HuH-7.5 (cell line): ENCODE data around the gene DPPA5.
"Not testable (repeated sequence)": the region's sequence is repeated elsewhere in the genome, so short reads cannot be mapped to it uniquely, and the experiment has no call there.

Experiments used
- DNase-seq: peaks from one replicate; pipeline ENCODE4 v3.0.0; 2011; ENCODE audit warnings: low spot score

DPPA5 gene

DNA sequence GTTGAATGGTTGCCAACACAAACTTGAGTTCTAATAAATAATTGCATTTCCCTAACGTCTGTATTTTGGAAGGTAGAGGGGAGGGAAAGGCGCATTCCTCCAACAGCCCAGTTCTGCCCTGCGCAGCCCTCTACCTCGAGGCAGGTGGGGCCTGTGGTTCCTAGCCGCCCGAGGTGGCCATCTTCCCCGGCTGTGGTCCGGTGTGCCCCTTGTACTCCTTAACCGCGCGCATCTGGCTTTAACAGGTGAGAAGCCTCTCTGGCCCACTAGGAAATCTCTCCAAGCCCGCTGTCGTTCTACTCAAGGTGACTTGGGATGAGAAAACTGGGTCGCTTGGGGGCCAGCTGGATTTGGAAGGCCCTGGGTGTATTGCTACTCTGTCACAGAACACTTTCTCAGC, 10.0 kb upstream of the DPPA5 start:
- DNase-seq = no peak

DNA sequence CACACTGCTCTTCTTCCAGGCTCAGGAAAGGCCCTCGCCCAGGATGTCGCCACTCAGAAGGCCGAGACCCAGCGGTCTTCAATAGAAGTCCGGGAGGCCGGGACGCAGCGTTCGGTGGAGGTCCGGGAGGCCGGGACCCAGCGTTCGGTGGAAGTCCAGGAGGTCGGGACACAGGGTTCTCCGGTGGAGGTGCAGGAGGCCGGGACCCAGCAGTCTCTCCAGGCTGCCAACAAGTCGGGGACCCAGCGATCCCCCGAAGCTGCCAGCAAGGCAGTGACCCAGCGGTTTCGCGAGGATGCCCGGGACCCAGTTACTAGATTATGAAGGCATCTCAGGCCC, 9.4 kb upstream of the DPPA5 start:
- DNase-seq = no peak

- no peak for DNase-seq
These were observed 8.9 kb upstream of the DPPA5 start for GRCh38 chr6:73362869-73363536.

DNA sequence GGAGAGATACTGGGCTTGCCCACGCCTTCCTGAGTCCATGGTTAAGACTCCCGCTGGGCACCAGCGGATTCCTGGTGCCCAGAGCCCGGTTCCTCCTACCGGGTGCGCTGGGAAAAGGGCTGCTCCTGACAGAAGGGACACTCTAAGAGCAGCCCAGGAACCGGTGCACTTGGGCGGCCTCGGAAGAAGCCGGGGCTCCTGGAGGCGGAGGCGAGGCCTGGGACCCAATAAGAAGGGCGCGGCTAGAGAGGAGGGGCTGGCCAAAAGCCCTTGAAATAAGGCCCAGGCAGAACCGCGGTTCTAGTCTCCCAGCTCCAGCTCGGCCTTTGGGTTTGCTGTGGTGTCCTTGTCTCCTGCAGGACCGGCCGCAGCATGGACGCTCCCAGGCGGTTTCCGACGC, 8.3 kb upstream of the DPPA5 start, which contains the start of gene KHDC3L:
TSS of gene KHDC3L (plus strand) at position 301 of the 400 bp plus-strand sequence. CDS start at position 373, 72 bp downstream.
- DNase-seq = no peak

GRCh38 chr6:73349311-73349710, 4.8 kb downstream of the DPPA5 start:
- DNase-seq = no peak

DNA sequence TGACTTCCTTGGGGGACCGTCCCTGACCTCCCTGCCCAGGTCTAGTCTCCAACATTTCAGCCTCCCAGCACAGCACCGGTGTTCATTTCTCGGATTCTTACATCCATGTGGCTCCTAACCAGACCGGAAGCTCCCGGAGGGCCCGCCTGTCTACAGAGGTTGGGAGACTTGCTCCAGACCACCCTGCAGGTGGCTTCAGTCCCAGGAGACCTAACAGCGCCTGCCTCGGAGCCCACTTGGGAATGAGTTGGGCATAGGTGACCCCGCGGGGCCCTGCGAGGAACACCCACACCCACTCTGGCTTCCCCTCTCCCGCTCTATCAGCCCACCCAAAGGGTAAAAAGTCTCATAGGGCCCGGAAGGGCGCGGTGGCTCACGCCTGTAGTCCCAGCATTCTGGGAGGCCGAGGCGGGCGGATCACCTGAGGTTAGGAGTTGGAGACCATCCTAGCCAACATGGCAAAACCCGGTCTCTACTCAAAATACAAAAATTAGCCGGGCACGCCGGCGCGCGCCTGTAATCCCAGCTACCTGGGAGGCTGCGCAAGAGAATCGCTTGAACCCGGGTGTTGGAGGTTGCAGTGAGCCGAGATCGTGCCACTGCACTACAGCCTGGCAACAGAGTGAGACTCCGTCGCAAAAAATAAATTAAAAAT, 5.4 kb downstream of the DPPA5 start:
- DNase-seq = no peak

DNA sequence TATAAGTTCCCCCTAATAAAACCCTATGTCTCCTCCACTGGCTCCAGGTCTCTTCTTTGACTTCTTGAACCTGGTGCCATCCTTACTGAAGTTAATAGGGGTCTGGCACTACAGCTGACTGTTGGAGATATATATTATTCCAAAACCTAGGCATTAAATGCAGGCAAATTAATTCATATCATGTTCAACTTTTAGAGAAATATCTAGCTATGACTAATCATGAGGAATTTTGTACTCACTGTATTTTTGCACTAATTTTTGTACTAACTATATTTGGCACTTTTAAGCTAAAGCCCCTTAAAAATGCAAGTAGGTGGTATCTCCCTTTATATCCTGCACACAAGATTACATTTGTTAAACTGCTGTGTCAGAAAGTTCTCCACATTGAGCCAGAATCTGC, 10.9 kb downstream of the DPPA5 start:
- DNase-seq = no peak

DNA sequence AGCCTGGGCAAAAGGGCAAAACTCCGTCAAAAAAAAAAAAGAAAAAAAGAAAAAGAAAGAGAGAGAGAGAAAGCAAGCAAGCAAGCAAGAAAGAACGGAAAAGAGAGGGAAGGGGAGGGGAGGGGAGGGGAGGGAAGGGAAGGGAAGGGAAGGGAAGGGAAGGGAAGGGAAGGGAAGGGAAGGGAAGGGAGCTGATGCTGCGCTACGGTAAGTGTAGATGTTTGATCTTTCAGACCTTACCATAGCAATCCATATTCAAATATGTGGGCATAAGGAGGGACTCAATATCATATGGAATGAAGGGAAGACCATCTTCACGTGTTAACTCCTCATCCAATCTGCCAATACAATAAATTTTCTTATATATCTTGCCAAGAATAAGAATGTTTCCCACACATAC, 11.9 kb downstream of the DPPA5 start:
- no peak for DNase-seq

GRCh38 chr6:73341335-73341734, 12.7 kb downstream of the DPPA5 start:
- DNase-seq = no peak

DNA sequence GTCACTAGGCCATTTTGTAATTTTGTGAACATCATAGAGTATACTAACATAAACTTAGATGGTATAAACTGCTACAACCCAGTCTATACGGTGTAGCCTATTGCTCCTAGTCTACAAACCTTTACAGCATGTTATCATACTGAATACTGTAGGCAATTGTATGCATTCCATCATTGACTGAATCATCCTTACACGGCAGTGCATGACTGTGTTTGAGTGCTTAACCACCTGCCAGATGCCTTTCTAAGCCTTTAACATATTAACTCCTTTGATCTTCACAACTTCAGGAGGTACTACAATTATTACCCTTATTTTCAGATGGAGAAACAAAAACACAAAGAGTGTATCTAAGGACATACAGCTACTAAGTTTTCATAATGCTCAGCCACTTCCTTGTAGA, 14.0 kb downstream of the DPPA5 start:
- no peak for DNase-seq

DNA sequence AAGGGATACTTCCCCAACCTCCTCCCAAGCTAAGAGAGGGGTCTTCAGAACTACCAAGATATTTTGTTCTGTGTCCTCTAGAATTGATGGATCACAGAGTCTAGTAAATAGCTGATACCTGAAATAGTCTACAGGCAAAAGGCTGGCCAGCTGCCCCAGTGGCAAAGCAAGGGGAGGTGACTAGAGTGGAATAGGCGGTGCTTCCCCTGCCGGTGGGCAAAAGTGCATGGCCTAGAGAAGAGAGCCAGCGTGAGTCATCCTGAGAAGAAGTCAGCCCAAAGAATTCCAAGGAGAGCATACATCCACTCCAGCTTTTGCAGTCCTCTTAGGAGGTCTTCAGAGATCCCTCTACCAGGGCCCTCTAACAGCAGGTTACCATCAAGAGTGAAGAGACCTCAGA, 14.7 kb downstream of the DPPA5 start:
- DNase-seq = no peak

- no peak for DNase-seq
These were observed 24.9 kb downstream of the DPPA5 start for GRCh38 chr6:73329201-73329600.

DNA sequence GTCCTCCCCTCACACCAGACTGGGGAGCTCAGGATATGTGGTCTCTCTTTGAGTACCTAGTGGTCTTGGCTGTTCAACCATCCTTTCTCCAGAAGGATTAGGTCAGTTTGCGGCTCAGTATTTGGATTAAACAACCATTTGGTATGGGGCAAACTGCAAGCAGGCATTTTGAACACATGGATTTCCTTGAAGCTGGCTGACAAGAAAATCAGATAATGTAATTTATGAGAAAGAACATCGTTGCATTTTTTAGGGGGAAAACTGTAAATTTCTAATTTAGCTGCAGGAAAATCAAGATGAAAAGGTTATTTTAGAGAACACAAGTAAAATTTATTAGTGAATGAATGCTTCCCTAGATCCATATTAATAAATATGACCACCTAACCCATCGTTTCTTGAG, 25.3 kb downstream of the DPPA5 start:
- DNase-seq = no peak

DNA sequence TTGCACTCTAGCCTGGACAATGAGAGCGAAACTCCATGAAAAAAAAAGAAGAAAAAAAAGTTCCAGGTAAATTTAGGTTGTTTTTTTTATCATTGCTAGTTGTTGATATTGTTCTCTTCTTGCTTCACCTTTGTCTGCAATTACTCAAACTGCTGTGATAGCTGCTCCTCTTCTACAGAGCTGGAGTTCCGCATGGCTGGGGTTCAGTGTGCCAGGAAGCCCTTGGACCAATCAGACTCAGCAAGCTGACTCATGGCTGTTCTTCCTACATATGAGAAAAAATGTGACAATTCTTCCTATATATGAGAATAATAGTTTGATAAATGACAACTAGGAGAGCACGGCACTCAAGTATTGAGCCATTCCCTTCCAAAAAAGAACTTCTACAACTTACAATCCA, 28.4 kb downstream of the DPPA5 start:
- DNase-seq = no peak

DNA sequence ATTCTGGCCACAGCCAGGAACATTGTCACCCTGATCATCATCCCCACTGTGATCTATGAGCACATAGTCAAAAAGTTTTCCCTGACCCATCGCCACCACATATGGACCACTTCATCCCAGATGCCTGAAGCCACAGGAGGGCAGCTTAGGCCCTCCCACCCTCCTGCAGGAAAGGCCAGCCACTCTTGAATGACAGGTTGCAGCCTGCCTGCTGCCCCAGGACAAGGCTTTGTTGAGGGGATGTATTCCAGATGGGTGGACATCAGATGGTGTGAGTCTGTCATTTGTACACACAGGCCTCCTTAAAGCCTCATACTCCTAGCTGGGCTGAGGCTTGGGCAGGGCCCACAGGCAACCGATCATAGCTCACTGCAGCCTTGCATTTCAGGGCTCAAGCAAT, 30.8 kb downstream of the DPPA5 start:
- DNase-seq = no peak

- DNase-seq = no peak
These were observed 39.2 kb downstream of the DPPA5 start for GRCh38 chr6:73314577-73315492.

- DNase-seq = not testable (repeated sequence)
These were observed 43.6 kb downstream of the DPPA5 start for GRCh38 chr6:73310503-73310845.

- DNase-seq = peak; percentile 50
These were observed 44.1 kb downstream of the DPPA5 start for GRCh38 chr6:73309785-73310502.

- no peak for DNase-seq
These were observed 44.6 kb downstream of the DPPA5 start for GRCh38 chr6:73309535-73309784.

DNA sequence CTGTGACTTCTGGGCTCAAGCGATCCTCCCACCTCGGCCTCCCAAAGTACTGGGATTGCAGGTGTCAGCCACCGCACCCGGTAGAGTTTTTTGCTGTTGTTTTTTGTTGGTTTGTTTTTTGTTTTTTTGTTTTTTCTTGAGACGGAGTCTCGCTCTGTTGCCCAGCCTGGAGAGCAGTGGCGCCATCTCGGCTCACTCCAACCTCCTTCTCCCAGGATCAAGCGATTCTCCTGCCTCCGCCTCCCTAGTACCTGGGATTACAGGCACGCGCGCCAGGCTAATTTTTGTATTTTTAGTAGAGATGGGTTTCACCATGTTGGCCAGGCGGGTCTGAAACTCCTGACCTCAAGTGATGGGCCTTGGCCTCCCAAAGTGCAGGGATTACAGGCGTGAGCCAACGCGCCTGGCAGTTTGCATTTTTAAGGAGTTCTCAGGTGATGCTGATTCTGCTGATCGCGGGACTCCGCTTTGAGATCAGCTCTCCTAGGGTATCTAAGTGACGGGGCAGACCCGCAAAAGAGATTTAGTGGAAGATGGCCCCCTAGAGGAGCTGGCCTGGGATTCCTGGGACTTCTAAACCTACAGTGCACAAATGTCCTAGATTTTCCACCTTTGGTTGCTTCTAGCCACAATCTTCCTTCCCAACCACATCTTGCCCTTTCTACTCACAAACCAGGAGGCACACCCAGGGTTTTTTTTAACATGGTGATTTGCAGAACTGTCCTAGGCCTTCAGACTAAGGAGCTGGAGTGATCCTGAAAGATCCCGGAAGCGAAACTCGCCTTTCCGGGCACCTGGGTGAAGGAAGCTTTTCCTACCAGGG, 45.2 kb downstream of the DPPA5 start:
- no peak for DNase-seq

DNA sequence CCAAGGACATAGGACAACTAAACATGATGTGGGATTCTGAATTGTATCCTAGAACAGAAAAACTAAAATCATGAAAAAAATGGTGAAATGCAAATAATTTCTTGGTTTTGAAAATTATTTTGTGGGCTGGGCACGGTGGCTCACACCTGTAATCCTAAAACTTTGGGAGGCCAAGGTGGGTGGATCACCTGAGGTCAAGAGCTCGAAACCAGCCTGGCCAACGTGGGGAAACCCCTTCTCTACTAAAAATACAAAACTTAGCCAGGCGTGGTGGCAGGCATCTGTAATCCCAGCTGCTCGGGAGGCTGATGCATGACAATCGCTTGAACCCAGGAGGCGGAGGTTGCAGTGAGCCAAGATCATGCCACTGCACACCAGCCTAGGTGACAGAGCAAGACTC, 50.3 kb downstream of the DPPA5 start:
- DNase-seq = not testable (repeated sequence)
